Mesenchymal stem cell (in vitro differentiated cells and primary cell): ENCODE measurements around the gene FAM72C.
"Not testable (repeated sequence)": the region's sequence is repeated elsewhere in the genome, so short reads cannot be mapped to it uniquely, and the experiment has no call there.

Experiments used
- DNase-seq: peaks from one replicate; pipeline ENCODE4 v3.0.0-alpha.2; 2013
- H2AFZ ChIP-seq: one replicate; pipeline ENCODE4 v1.6.1; 2013; ENCODE audit warnings: low read depth, mild to moderate bottlenecking, control low read depth, inconsistent platforms, low read length, moderate library complexity
- H2AK5ac ChIP-seq: 2 replicates; pipeline ENCODE4 v1.6.1; 2013; ENCODE audit warnings: low read length, moderate library complexity, mild to moderate bottlenecking, inconsistent platforms; ENCODE audit not compliant: severe bottlenecking
- H2BK120ac ChIP-seq: one replicate; pipeline ENCODE4 v1.6.1; 2013; ENCODE audit warnings: low read depth, mild to moderate bottlenecking, inconsistent platforms, low read length, moderate library complexity
- H2BK12ac ChIP-seq, 2 experiments: one replicate each; pipeline ENCODE4 v1.6.1; 2013; ENCODE audit warnings: inconsistent platforms in 2 of 2, low read length in 2 of 2, mild to moderate bottlenecking in 2 of 2, moderate library complexity in 2 of 2, control low read depth in 1 of 2
- H2BK15ac ChIP-seq: one replicate; pipeline ENCODE4 v1.6.1; 2013; ENCODE audit warnings: mild to moderate bottlenecking, low read depth, inconsistent platforms; ENCODE audit not compliant: poor library complexity, severe bottlenecking
- H2BK5ac ChIP-seq: 2 replicates; pipeline ENCODE4 v1.6.1; 2013; ENCODE audit warnings: low read depth, mild to moderate bottlenecking, low read length, control low read depth, inconsistent platforms; ENCODE audit not compliant: poor library complexity, severe bottlenecking
- H3K14ac ChIP-seq, 2 experiments: one replicate each; pipeline ENCODE4 v1.6.1; 2013; ENCODE audit warnings: inconsistent platforms in 2 of 2, low read length in 2 of 2, control low read depth in 1 of 2, mild to moderate bottlenecking in 1 of 2, moderate library complexity in 1 of 2
- H3K18ac ChIP-seq, 2 experiments: one replicate each; pipeline ENCODE4 v1.6.1; 2013; ENCODE audit warnings: inconsistent platforms in 2 of 2, low read length in 2 of 2, control low read depth in 1 of 2, low read depth in 1 of 2, mild to moderate bottlenecking in 1 of 2
- H3K23ac ChIP-seq, 2 experiments: one replicate each; pipeline ENCODE4 v1.6.1; 2013; ENCODE audit warnings: inconsistent platforms in 2 of 2, low read length in 2 of 2, mild to moderate bottlenecking in 2 of 2, moderate library complexity in 2 of 2, control low read depth in 1 of 2
- H3K27ac ChIP-seq: 2 replicates; pipeline ENCODE4 v1.5.1; 2013; ENCODE audit warnings: mild to moderate bottlenecking, moderate library complexity, low read length, control low read depth, inconsistent platforms; ENCODE audit not compliant: poor library complexity, severe bottlenecking
- H3K27me3 ChIP-seq, 2 experiments: 2 replicates each; pipeline versions ENCODE4 v1.6.1 to v1.7.0; 2013; ENCODE audit warnings: low read length in 2 of 2, mild to moderate bottlenecking in 2 of 2, moderate library complexity in 2 of 2, control low read depth in 1 of 2, inconsistent platforms in 1 of 2; ENCODE audit not compliant: control insufficient read depth in 1 of 2, insufficient read depth in 1 of 2
- H3K36me3 ChIP-seq, 2 experiments: 2 replicates each; pipeline versions ENCODE4 v1.6.1 to v1.7.0; 2013; ENCODE audit warnings: low read length in 2 of 2, control low read depth in 1 of 2, inconsistent platforms in 1 of 2, low read depth in 1 of 2, mild to moderate bottlenecking in 1 of 2; ENCODE audit not compliant: insufficient read depth in 2 of 2, control insufficient read depth in 1 of 2
- H3K4ac ChIP-seq, 2 experiments: one replicate each; pipeline ENCODE4 v1.6.1; 2013; ENCODE audit warnings: inconsistent platforms in 2 of 2, low read length in 2 of 2, mild to moderate bottlenecking in 2 of 2, moderate library complexity in 2 of 2, control low read depth in 1 of 2, low read depth in 1 of 2
- H3K4me1 ChIP-seq: 2 replicates; pipeline ENCODE4 v1.6.1; 2013; ENCODE audit warnings: low read depth, low read length, control low read depth; ENCODE audit not compliant: control insufficient read depth, insufficient read depth
- H3K4me2 ChIP-seq: 2 replicates; pipeline ENCODE4 v1.6.1; 2013; ENCODE audit warnings: low read length, mild to moderate bottlenecking, inconsistent platforms; ENCODE audit not compliant: poor library complexity, severe bottlenecking
- H3K4me3 ChIP-seq, 2 experiments: 2 replicates each; pipeline versions ENCODE4 v1.5.1 to v1.7.0; 2013; ENCODE audit warnings: low read length in 2 of 2, mild to moderate bottlenecking in 2 of 2, control low read depth in 1 of 2, low read depth in 1 of 2; ENCODE audit not compliant: insufficient read depth in 1 of 2
- H3K79me1 ChIP-seq: replicated peaks from 2 replicates; pipeline ENCODE4 v1.6.1; 2013; ENCODE audit warnings: mild to moderate bottlenecking, control low read depth, low read length, inconsistent platforms; ENCODE audit not compliant: poor library complexity, severe bottlenecking
- H3K9ac ChIP-seq: 2 replicates; pipeline ENCODE4 v1.7.0; 2013; ENCODE audit warnings: mild to moderate bottlenecking, low read length, moderate library complexity
- H3K9me3 ChIP-seq: 2 replicates; pipeline ENCODE4 v1.7.0; 2013; ENCODE audit warnings: mild to moderate bottlenecking, low read length; ENCODE audit not compliant: control insufficient read depth
- H4K8ac ChIP-seq: one replicate; pipeline ENCODE4 v1.6.1; 2013; ENCODE audit warnings: inconsistent platforms, mild to moderate bottlenecking, low read length, moderate library complexity
- H4K91ac ChIP-seq: one replicate; pipeline ENCODE4 v1.6.1; 2013; ENCODE audit warnings: mild to moderate bottlenecking, low read length, inconsistent platforms
- WGBS: methylation state at CpG from one replicate; pipeline ENCODE4 v1.1.7; 2013; ENCODE audit warnings: mixed read lengths; 5-methylcytosine and 5-hydroxymethylcytosine counted together

The FAM72C gene

GRCh38 chr1:143989427-143989712 lies 17.6 kb upstream of the FAM72C start:
- H3K23ac ChIP-seq, H3K18ac ChIP-seq, H3K4me1 ChIP-seq, H2BK15ac ChIP-seq, H3K14ac ChIP-seq, H3K4me3 ChIP-seq, H2BK12ac ChIP-seq, H3K4me2 ChIP-seq, H2BK5ac ChIP-seq, H2AFZ ChIP-seq, H2BK120ac ChIP-seq, H4K91ac ChIP-seq, H4K8ac ChIP-seq, DNase-seq, H3K9me3 ChIP-seq, H3K9ac ChIP-seq, H2AK5ac ChIP-seq, H3K36me3 ChIP-seq, H3K27ac ChIP-seq, H3K4ac ChIP-seq, H3K27me3 ChIP-seq, H3K79me1 ChIP-seq: not testable (repeated sequence)
- WGBS = no CpG with 5 or more reads among the region's 4 CpGs

GRCh38 chr1:143988602-143989426 lies 17.0 kb upstream of the FAM72C start:
- not testable (repeated sequence) for H2BK12ac ChIP-seq, H3K23ac ChIP-seq, H3K4me2 ChIP-seq, H3K4me1 ChIP-seq, H2BK120ac ChIP-seq, H3K18ac ChIP-seq, H4K91ac ChIP-seq, H3K27ac ChIP-seq, H2BK5ac ChIP-seq, H3K27me3 ChIP-seq, H3K4ac ChIP-seq, H3K36me3 ChIP-seq, H3K79me1 ChIP-seq, H3K14ac ChIP-seq, DNase-seq, H3K4me3 ChIP-seq, H4K8ac ChIP-seq, H2AFZ ChIP-seq, H2AK5ac ChIP-seq, H3K9ac ChIP-seq, H2BK15ac ChIP-seq, H3K9me3 ChIP-seq
- WGBS = no CpG with 5 or more reads among the region's 10 CpGs

- not testable (repeated sequence) for H3K23ac ChIP-seq, DNase-seq, H2BK12ac ChIP-seq, H3K18ac ChIP-seq, H3K9me3 ChIP-seq, H2AFZ ChIP-seq, H3K9ac ChIP-seq, H2AK5ac ChIP-seq, H3K4me3 ChIP-seq, H3K27me3 ChIP-seq, H4K91ac ChIP-seq, H2BK120ac ChIP-seq, H3K36me3 ChIP-seq, H3K79me1 ChIP-seq, H3K14ac ChIP-seq, H3K4ac ChIP-seq, H3K27ac ChIP-seq, H3K4me2 ChIP-seq, H2BK5ac ChIP-seq, H2BK15ac ChIP-seq, H3K4me1 ChIP-seq, H4K8ac ChIP-seq
- no CpG with 5 or more reads among the region's 1 CpG for WGBS
These were observed 16.1 kb upstream of the FAM72C start for GRCh38 chr1:143987868-143988267.

- not testable (repeated sequence) for H3K4me1 ChIP-seq, H3K4me2 ChIP-seq, H2BK120ac ChIP-seq, H3K23ac ChIP-seq, H3K14ac ChIP-seq, H4K91ac ChIP-seq, H3K9me3 ChIP-seq, H3K27ac ChIP-seq, H3K18ac ChIP-seq, H2AFZ ChIP-seq, H2BK15ac ChIP-seq, H3K79me1 ChIP-seq, H3K4ac ChIP-seq, H2BK12ac ChIP-seq, H3K4me3 ChIP-seq, DNase-seq, H2BK5ac ChIP-seq, H2AK5ac ChIP-seq, H4K8ac ChIP-seq, H3K27me3 ChIP-seq, H3K9ac ChIP-seq, H3K36me3 ChIP-seq
- WGBS = no CpG with 5 or more reads among the region's 7 CpGs
These were observed 13.1 kb upstream of the FAM72C start for GRCh38 chr1:143984721-143985473.
